ENCODE measurements around the gene ZNF780A.
A peak's percentile ranks its signal among the peaks of the same experiment; 100 is the strongest.

DNA sequence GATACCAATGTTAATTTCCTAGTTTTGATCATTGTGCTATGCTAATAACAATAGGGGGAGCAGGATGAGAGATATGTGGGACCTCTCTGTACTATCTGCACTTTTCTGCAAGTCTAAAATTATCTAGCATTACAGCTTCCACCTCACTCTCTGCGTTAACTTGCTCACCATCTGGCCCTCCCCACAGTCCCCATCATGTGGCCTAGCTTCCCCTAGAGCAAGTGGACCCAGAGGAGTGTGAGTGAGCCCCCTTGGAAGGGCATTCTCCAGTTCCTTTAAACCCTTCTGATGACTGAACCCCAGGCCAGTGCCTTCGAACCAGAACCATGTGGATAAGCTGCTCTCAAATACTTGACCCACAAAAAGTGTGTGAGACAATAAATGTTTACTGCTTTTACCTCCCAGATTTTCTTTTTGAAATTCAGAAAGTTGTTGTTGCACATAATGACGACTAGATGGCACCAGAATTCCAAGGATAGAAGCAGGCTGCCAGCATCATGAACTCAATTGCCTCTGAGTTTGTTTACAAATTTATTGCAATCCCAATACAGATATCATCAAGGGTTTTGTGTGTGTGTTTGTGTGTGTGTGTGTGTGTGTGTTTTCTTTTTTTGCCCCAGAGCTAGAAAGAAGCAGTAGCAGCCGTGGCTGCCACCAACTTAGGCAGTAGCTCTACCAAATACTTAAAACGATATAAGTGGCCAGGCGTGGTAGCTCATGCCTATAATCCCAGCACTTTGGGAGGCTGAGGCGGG lies 49.0 kb upstream of the ZNF780A start:
- peak; percentile 78 for TF ChIP-seq CTCF (IDR thresholded peaks at IDR 0.05)
- TF ChIP-seq ZFX (IDR thresholded peaks at IDR 0.05; ENCODE audit: borderline replicate concordance) = no peak
